Measurements from ENCODE around the gene WAPL. TPM values are rescaled to one million over a fixed set of nuclear protein-coding genes. Genes with fewer than 3 reads are reported as not detected.

The WAPL gene
- total and polyA plus RNA-seq, 2 of the 13 experiments (the other 11 are each of a cell fraction or from before 2014, with no cell fraction given): 13.2 to 43.5 TPM

DNA sequence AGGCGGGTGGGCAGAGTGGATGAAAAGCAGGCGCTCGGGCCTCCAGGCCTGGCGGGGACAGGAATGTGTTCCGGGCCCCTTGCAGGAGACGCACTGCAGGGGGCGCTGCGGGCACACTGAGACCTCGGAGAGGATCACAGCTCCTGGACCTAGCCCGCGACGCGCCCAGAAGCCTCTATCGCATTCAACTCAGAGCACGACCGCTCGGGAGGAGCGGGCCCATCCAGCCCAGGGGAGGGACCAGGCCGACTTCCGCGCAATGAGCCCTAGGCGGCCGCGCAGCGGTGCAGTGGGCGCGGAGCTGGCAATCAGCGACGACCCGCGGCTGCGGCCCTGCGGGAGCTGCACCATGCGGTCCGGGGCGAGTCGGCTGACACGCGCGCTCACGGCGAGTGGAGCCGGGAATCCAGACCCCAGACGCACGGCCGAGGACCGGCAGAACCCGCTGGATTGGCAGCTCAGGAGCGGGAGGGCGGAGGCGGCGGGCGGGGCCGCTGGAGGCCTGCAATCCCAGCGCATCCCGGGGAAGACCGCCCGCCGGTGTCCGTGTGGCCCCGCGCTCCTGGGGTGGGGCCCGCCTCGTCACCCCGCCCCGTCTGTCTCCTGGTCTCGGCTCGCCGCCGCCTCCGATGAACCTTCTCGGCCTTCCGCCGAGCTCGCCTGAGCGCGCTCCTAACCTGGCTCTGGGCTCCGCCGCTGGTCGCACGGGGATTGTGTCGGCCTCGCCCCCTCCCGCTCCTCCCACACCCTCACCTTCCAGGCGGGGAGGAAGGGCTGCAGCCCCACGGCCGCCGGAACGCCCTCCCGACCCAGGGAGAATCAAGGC lies 121.5 kb downstream of the WAPL start (continued):
- TF ChIP-seq, protein P1, sequence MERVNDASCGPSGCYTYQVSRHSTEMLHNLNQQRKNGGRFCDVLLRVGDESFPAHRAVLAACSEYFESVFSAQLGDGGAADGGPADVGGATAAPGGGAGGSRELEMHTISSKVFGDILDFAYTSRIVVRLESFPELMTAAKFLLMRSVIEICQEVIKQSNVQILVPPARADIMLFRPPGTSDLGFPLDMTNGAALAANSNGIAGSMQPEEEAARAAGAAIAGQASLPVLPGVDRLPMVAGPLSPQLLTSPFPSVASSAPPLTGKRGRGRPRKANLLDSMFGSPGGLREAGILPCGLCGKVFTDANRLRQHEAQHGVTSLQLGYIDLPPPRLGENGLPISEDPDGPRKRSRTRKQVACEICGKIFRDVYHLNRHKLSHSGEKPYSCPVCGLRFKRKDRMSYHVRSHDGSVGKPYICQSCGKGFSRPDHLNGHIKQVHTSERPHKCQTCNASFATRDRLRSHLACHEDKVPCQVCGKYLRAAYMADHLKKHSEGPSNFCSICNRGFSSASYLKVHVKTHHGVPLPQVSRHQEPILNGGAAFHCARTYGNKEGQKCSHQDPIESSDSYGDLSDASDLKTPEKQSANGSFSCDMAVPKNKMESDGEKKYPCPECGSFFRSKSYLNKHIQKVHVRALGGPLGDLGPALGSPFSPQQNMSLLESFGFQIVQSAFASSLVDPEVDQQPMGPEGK (CRISPR knock-in tag; IDR thresholded peaks at IDR 0.05): peak; percentile 93
- TF ChIP-seq ZNF260 (CRISPR knock-in tag; IDR thresholded peaks at IDR 0.05; ENCODE audit: borderline replicate concordance, low read depth): 0 out of 2 replicates have a peak, but pooled peaks have one; percentile 33
- TF ChIP-seq ZNF660 (CRISPR knock-in tag; IDR thresholded peaks at IDR 0.05; ENCODE audit: borderline replicate concordance, low read depth): no peak; the same call in 1 of the 2 replicates
- TF ChIP-seq MAFG (CRISPR knock-in tag; IDR thresholded peaks at IDR 0.05): peak; percentile 12; the same call in 1 of the 2 replicates
- peak; percentile 99 for TF ChIP-seq ZNF501 (CRISPR knock-in tag; IDR thresholded peaks at IDR 0.05)
- TF ChIP-seq NAIF1 (CRISPR knock-in tag; IDR thresholded peaks at IDR 0.05; ENCODE audit: borderline replicate concordance): peak; percentile 67; the same call in 1 of the 2 replicates
- TF ChIP-seq, protein P2, sequence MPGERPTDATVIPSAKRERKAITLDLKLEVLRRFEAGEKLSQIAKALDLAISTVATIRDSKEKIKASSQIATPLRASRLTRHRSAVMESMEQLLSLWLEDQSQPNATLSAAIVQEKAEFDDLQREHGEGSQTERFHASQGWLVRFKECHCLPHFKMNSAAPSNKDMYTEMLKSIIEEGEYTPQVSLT (CRISPR knock-in tag; IDR thresholded peaks at IDR 0.05; ENCODE audit: borderline replicate concordance, low read depth): no peak; the same call in 1 of the 2 replicates
- TF ChIP-seq, protein P3, sequence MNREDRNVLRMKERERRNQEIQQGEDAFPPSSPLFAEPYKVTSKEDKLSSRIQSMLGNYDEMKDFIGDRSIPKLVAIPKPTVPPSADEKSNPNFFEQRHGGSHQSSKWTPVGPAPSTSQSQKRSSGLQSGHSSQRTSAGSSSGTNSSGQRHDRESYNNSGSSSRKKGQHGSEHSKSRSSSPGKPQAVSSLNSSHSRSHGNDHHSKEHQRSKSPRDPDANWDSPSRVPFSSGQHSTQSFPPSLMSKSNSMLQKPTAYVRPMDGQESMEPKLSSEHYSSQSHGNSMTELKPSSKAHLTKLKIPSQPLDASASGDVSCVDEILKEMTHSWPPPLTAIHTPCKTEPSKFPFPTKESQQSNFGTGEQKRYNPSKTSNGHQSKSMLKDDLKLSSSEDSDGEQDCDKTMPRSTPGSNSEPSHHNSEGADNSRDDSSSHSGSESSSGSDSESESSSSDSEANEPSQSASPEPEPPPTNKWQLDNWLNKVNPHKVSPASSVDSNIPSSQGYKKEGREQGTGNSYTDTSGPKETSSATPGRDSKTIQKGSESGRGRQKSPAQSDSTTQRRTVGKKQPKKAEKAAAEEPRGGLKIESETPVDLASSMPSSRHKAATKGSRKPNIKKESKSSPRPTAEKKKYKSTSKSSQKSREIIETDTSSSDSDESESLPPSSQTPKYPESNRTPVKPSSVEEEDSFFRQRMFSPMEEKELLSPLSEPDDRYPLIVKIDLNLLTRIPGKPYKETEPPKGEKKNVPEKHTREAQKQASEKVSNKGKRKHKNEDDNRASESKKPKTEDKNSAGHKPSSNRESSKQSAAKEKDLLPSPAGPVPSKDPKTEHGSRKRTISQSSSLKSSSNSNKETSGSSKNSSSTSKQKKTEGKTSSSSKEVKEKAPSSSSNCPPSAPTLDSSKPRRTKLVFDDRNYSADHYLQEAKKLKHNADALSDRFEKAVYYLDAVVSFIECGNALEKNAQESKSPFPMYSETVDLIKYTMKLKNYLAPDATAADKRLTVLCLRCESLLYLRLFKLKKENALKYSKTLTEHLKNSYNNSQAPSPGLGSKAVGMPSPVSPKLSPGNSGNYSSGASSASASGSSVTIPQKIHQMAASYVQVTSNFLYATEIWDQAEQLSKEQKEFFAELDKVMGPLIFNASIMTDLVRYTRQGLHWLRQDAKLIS (CRISPR knock-in tag; IDR thresholded peaks at IDR 0.05): peak; percentile 64
- peak; percentile 15 for TF ChIP-seq TBX2 (CRISPR knock-in tag; IDR thresholded peaks at IDR 0.05; ENCODE audit: borderline replicate concordance)
- TF ChIP-seq, protein P4, sequence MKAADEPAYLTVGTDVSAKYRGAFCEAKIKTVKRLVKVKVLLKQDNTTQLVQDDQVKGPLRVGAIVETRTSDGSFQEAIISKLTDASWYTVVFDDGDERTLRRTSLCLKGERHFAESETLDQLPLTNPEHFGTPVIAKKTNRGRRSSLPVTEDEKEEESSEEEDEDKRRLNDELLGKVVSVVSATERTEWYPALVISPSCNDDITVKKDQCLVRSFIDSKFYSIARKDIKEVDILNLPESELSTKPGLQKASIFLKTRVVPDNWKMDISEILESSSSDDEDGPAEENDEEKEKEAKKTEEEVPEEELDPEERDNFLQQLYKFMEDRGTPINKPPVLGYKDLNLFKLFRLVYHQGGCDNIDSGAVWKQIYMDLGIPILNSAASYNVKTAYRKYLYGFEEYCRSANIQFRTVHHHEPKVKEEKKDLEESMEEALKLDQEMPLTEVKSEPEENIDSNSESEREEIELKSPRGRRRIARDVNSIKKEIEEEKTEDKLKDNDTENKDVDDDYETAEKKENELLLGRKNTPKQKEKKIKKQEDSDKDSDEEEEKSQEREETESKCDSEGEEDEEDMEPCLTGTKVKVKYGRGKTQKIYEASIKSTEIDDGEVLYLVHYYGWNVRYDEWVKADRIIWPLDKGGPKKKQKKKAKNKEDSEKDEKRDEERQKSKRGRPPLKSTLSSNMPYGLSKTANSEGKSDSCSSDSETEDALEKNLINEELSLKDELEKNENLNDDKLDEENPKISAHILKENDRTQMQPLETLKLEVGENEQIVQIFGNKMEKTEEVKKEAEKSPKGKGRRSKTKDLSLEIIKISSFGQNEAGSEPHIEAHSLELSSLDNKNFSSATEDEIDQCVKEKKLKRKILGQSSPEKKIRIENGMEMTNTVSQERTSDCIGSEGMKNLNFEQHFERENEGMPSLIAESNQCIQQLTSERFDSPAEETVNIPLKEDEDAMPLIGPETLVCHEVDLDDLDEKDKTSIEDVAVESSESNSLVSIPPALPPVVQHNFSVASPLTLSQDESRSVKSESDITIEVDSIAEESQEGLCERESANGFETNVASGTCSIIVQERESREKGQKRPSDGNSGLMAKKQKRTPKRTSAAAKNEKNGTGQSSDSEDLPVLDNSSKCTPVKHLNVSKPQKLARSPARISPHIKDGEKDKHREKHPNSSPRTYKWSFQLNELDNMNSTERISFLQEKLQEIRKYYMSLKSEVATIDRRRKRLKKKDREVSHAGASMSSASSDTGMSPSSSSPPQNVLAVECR (CRISPR knock-in tag; IDR thresholded peaks at IDR 0.05; ENCODE audit: borderline replicate concordance): peak; percentile 86
- TF ChIP-seq SMAD3 (CRISPR knock-in tag; IDR thresholded peaks at IDR 0.05): peak; percentile 29; the same call in 1 of the 2 replicates
- TF ChIP-seq NR2F6 (IDR thresholded peaks at IDR 0.05): no peak
- TF ChIP-seq NR2F6 (CRISPR knock-in tag; IDR thresholded peaks at IDR 0.05): peak; percentile 47
- peak; percentile 73; the same call in 1 of the 2 replicates for TF ChIP-seq ERF (CRISPR knock-in tag; IDR thresholded peaks at IDR 0.05)
- TF ChIP-seq POLR2G (IDR thresholded peaks at IDR 0.05; ENCODE audit: low read depth, low read length): peak; percentile 79
- TF ChIP-seq ZNF143 (CRISPR knock-in tag; IDR thresholded peaks at IDR 0.05): peak; percentile 50
- TF ChIP-seq NR3C1 (CRISPR knock-in tag; IDR thresholded peaks at IDR 0.05): no peak
- TF ChIP-seq GFI1 (CRISPR knock-in tag; IDR thresholded peaks at IDR 0.05; ENCODE audit: borderline replicate concordance): peak; percentile 78
